Smooth muscle cell (in vitro differentiated cells): Measurements from ENCODE around the gene ALDOA. TPM values are rescaled to one million over a fixed set of nuclear protein-coding genes. Genes with fewer than 3 reads are reported as not detected.

Experiments used
- DNase-seq: peaks from one replicate; lab custom pipeline; 2025; ENCODE audit not compliant: unreplicated experiment; lab: John Stamatoyannopoulos, UW
- H2AFZ ChIP-seq: fragments of 200-600 bp; sonication (generic); 2 replicates; pipeline ENCODE4 v1.6.0; 2016; ENCODE audit warnings: antibody characterized with exemption, low read depth, mild to moderate bottlenecking
- H3F3A ChIP-seq: fragments of 200-600 bp; sonication (generic); 2 replicates; pipeline ENCODE4 v1.6.0; 2017; ENCODE audit warnings: antibody characterized with exemption, low read depth
- H3K27ac ChIP-seq: fragments of 200-600 bp; sonication (generic); 2 replicates; pipeline ENCODE4 v1.5.1; 2016; ENCODE audit warnings: low read depth, mild to moderate bottlenecking
- H3K27me3 ChIP-seq: fragments of 200-600 bp; sonication (generic); 2 replicates; pipeline ENCODE4 v1.6.1; 2016; ENCODE audit warnings: low read depth, mild to moderate bottlenecking
- H3K36me3 ChIP-seq: fragments of 200-600 bp; sonication (generic); 2 replicates; pipeline ENCODE4 v1.5.1; 2016; ENCODE audit warnings: low read depth
- H3K4me1 ChIP-seq: fragments of 200-600 bp; sonication (generic); 2 replicates; pipeline ENCODE4 v1.5.1; 2016; ENCODE audit warnings: low read depth
- H3K4me2 ChIP-seq: fragments of 200-600 bp; sonication (generic); 2 replicates; pipeline ENCODE4 v1.6.0; 2016; ENCODE audit warnings: mild to moderate bottlenecking
- H3K4me3 ChIP-seq: fragments of 200-600 bp; sonication (generic); 2 replicates; pipeline ENCODE4 v1.5.1; 2016; ENCODE audit warnings: mild to moderate bottlenecking
- H3K79me2 ChIP-seq: fragments of 200-600 bp; sonication (generic); 2 replicates; pipeline ENCODE4 v1.6.0; 2016; ENCODE audit warnings: low read depth, mild to moderate bottlenecking
- H3K9ac ChIP-seq: fragments of 200-600 bp; sonication (generic); 2 replicates; pipeline ENCODE4 v1.6.0; 2016; ENCODE audit warnings: low read depth
- H3K9me3 ChIP-seq: fragments of 200-600 bp; sonication (generic); replicated peaks from 2 replicates; pipeline ENCODE4 v1.5.1; 2016; ENCODE audit warnings: low read depth
- H4K20me1 ChIP-seq: fragments of 200-600 bp; sonication (generic); 2 replicates; pipeline ENCODE4 v1.6.0; 2016; ENCODE audit warnings: low read depth
- WGBS: methylation state at CpG from one replicate; pipeline ENCODE4 v1.1.7; 2016; ENCODE audit warnings: low lambda C conversion rate; 5-methylcytosine and 5-hydroxymethylcytosine counted together
- polyA plus RNA-seq: library from polyadenylated mRNA; unstranded; fragments of >200 nt; fragmentation: Nextera tagmentation; extraction: Ambion mirVana; gene quantifications from 2 replicates; pipeline ENCODE4 v1.2.1, GENCODE V29; 2016
- total RNA-seq: library from RNA; depleted of rRNA; stranded (reverse); fragments of >200 nt; gene quantifications from 2 replicates; pipeline ENCODE4 v1.2.3, GENCODE V29; 2014
- TF ChIP-seq, protein P1 (sequence below): fragments of 200-600 bp; sonication (generic); IDR thresholded peaks from 2 replicates; pipeline ENCODE4 v1.5.1; 2017; ENCODE audit warnings: borderline replicate concordance, mild to moderate bottlenecking, antibody characterized with exemption; ENCODE audit not compliant: insufficient read depth, poor library complexity, severe bottlenecking

ALDOA gene
- total and polyA plus RNA-seq, 2 experiments from 2014 or later: 1,146 to 2,856 TPM

GRCh38 chr16:30094541-30095165, 29.1 kb downstream of the ALDOA start:
- peaks cover 28% of the 10 kb centered on the region for H3K79me2 ChIP-seq
- DNase-seq: no peak
- H3K27ac ChIP-seq: no peak overlapping the region
- peaks cover 22% of the 10 kb centered on the region for H4K20me1 ChIP-seq
- whole genome bisulfite sequencing: 93% methylated on average over 11 of the region's 11 CpGs
- H3K36me3 ChIP-seq: no peaks in the 10 kb centered on the region
- no peak overlapping the region for H2AFZ ChIP-seq
- TF ChIP-seq, protein P1, sequence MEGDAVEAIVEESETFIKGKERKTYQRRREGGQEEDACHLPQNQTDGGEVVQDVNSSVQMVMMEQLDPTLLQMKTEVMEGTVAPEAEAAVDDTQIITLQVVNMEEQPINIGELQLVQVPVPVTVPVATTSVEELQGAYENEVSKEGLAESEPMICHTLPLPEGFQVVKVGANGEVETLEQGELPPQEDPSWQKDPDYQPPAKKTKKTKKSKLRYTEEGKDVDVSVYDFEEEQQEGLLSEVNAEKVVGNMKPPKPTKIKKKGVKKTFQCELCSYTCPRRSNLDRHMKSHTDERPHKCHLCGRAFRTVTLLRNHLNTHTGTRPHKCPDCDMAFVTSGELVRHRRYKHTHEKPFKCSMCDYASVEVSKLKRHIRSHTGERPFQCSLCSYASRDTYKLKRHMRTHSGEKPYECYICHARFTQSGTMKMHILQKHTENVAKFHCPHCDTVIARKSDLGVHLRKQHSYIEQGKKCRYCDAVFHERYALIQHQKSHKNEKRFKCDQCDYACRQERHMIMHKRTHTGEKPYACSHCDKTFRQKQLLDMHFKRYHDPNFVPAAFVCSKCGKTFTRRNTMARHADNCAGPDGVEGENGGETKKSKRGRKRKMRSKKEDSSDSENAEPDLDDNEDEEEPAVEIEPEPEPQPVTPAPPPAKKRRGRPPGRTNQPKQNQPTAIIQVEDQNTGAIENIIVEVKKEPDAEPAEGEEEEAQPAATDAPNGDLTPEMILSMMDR: no peak
- H3K4me2 ChIP-seq: peak overlapping the region; percentile 89
- H3K9ac ChIP-seq: no peak overlapping the region
- H3K4me3 ChIP-seq: no peak overlapping the region
- peaks cover 31% of the 10 kb centered on the region for H3K4me1 ChIP-seq
- H3K9me3 ChIP-seq: no peaks in the 10 kb centered on the region
- H3F3A ChIP-seq: peaks cover 15% of the 10 kb centered on the region
- H3K27me3 ChIP-seq: no peaks in the 10 kb centered on the region

GRCh38 chr16:30095166-30096078, 29.9 kb downstream of the ALDOA start:
- Histone ChIP-seq H3K4me3 (peak overlapping the region; percentile 76), H4K20me1 (peaks cover 30% of the 10 kb centered on the region), H2AFZ (no peak overlapping the region), H3K9ac (peak overlapping the region; percentile 39), H3K9me3 (no peaks in the 10 kb centered on the region), H3K79me2 (peaks cover 36% of the 10 kb centered on the region), H3K4me2 (peak overlapping the region; percentile 89), H3K27me3 (no peaks in the 10 kb centered on the region), H3K27ac (peak overlapping the region; percentile 45), H3F3A (peaks cover 10% of the 10 kb centered on the region), H3K36me3 (no peaks in the 10 kb centered on the region), H3K4me1 (peaks cover 39% of the 10 kb centered on the region)
- 45% methylated on average over 34 of the region's 47 CpGs for WGBS
- DNase-seq: no peak
- TF ChIP-seq, protein P1: no peak

DNA sequence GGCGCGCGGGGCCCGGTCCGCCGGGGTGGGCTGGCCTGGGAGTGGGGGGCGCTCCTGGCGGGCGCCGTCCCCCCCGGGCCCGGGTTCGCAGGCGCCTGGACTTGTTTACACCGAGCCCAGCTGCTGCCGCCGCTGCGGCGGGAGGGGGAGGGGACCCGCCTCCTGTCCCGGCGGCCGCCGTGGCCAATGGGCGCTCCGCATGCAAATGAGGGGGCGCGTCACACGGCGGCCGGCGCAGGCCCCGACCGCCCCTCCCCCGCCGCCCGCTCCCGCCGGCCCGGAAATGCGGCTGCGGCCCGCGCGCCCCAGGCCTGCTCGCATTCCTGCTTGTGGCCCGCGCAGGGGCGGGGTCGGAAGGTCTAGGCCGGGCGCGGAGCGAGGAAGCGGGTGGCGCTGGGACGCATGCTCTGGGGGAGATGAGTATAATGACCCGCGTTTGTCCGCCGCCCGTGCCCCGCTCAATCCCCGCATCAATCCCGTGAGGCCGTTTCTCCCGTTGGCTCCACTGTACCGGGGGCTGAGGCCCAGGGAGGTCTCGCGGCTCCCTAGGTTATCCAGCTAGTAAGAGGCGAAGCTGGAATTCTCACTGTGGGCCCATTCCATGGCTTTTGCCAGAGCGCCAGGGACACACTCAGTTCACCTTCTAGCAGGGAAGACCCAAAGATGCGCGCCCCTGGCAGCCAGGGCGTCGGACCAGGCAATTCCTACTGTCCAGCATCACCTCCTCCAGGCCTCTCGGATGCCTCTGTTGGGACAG, 30.7 kb downstream of the ALDOA start, which contains the start of gene YPEL3:
YPEL3 (minus strand) TSS at position 109 of the 757 bp plus-strand sequence. CDS start 731 bp downstream, outside the sequence.
- peak within 1 kb of the TSS; percentile 76 for H3K4me3 ChIP-seq
- H3F3A ChIP-seq: peaks cover 8% of the 10 kb centered on the region
- H3K36me3 ChIP-seq: no peaks in the 10 kb centered on the region
- peak; percentile 74 for DNase-seq
- peak within 1 kb of the TSS; percentile 17 for H2AFZ ChIP-seq
- H3K4me1 ChIP-seq: peaks cover 39% of the 10 kb centered on the region
- TF ChIP-seq, protein P1: no peak
- no peaks in the 10 kb centered on the region for H3K27me3 ChIP-seq
- peak within 1 kb of the TSS; percentile 70 for H3K9ac ChIP-seq
- no peaks in the 10 kb centered on the region for H3K9me3 ChIP-seq
- peak within 1 kb of the TSS; percentile 90 for H3K4me2 ChIP-seq
- 2% methylated on average over 28 of the region's 77 CpGs for WGBS
- H3K79me2 ChIP-seq: peaks cover 45% of the 10 kb centered on the region
- H3K27ac ChIP-seq: peak within 1 kb of the TSS; percentile 74
- peaks cover 38% of the 10 kb centered on the region for H4K20me1 ChIP-seq
